H9 (cell line): ENCODE data around the gene TTC23. TPM values are rescaled to one million over a fixed set of nuclear protein-coding genes. Genes with fewer than 3 reads are reported as not detected.

Source experiments
- DNase-seq: peaks from one replicate; pipeline ENCODE4 v3.0.0-alpha.2; 2017
- H2AFZ ChIP-seq: one replicate; pipeline ENCODE4 v1.6.1; 2013; ENCODE audit warnings: mild to moderate bottlenecking, low read length, control low read depth, moderate library complexity
- H2AK5ac ChIP-seq: 2 replicates; pipeline ENCODE4 v1.6.1; 2013; ENCODE audit warnings: low read length, control low read depth, mixed read lengths; ENCODE audit not compliant: insufficient read length
- H2BK120ac ChIP-seq: one replicate; pipeline ENCODE4 v1.6.1; 2013; ENCODE audit warnings: low read depth, mild to moderate bottlenecking, low read length, control low read depth, inconsistent platforms; ENCODE audit not compliant: poor library complexity, severe bottlenecking
- H2BK12ac ChIP-seq: 2 replicates; pipeline ENCODE4 v1.6.1; 2013; ENCODE audit warnings: low read length, control low read depth, mixed read lengths, low read depth; ENCODE audit not compliant: insufficient read length
- H2BK15ac ChIP-seq: 2 replicates; pipeline ENCODE4 v1.6.1; 2013; ENCODE audit warnings: low read depth, low read length, control low read depth
- H2BK20ac ChIP-seq: one replicate; pipeline ENCODE4 v1.6.1; 2013; ENCODE audit warnings: low read depth, mild to moderate bottlenecking, low read length, control low read depth, inconsistent platforms; ENCODE audit not compliant: poor library complexity, severe bottlenecking
- H2BK5ac ChIP-seq: 2 replicates; pipeline ENCODE4 v1.6.1; 2013; ENCODE audit warnings: low read length, control low read depth, mixed read lengths; ENCODE audit not compliant: insufficient read length
- H3K14ac ChIP-seq: 2 replicates; pipeline ENCODE4 v1.6.1; 2013; ENCODE audit warnings: low read length, control low read depth; ENCODE audit not compliant: insufficient read depth
- H3K18ac ChIP-seq: 2 replicates; pipeline ENCODE4 v1.6.1; 2013; ENCODE audit warnings: low read depth, mild to moderate bottlenecking, mixed read lengths, low read length, control low read depth; ENCODE audit not compliant: insufficient read length
- H3K23ac ChIP-seq: 2 replicates; pipeline ENCODE4 v1.6.1; 2013; ENCODE audit warnings: low read length, control low read depth, mixed read lengths, low read depth; ENCODE audit not compliant: insufficient read length
- H3K23me2 ChIP-seq: 2 replicates; pipeline ENCODE4 v1.6.1; 2013; ENCODE audit warnings: low read depth, mild to moderate bottlenecking, mixed read lengths, low read length, control low read depth; ENCODE audit not compliant: insufficient read length, poor library complexity, severe bottlenecking
- H3K27ac ChIP-seq: 2 replicates; pipeline ENCODE4 v1.5.1; 2013; ENCODE audit warnings: low read length, control low read depth, mixed read lengths, low read depth; ENCODE audit not compliant: insufficient read length
- H3K27me3 ChIP-seq: 2 replicates; pipeline ENCODE4 v1.6.1; 2013; ENCODE audit warnings: low read length, control low read depth, inconsistent platforms; ENCODE audit not compliant: insufficient read depth
- H3K4ac ChIP-seq: 2 replicates; pipeline ENCODE4 v1.6.1; 2013; ENCODE audit warnings: low read depth, mild to moderate bottlenecking, control low read depth, inconsistent platforms, low read length, moderate library complexity
- H3K4me1 ChIP-seq: 2 replicates; pipeline ENCODE4 v1.6.1; 2013; ENCODE audit warnings: low read length, control low read depth, inconsistent platforms; ENCODE audit not compliant: insufficient read depth
- H3K4me2 ChIP-seq: 2 replicates; pipeline ENCODE4 v1.6.1; 2013; ENCODE audit warnings: low read length, control low read depth, mixed read lengths; ENCODE audit not compliant: insufficient read length, insufficient read depth
- H3K56ac ChIP-seq: 2 replicates; pipeline ENCODE4 v1.6.1; 2013; ENCODE audit warnings: low read depth, mild to moderate bottlenecking, mixed read lengths, low read length, control low read depth; ENCODE audit not compliant: insufficient read length
- H3K79me1 ChIP-seq: 2 replicates; pipeline ENCODE4 v1.6.1; 2013; ENCODE audit warnings: low read depth, mild to moderate bottlenecking, moderate library complexity, low read length, control low read depth, inconsistent platforms; ENCODE audit not compliant: insufficient read depth, poor library complexity, severe bottlenecking
- H3K79me2 ChIP-seq: 2 replicates; pipeline ENCODE4 v1.6.1; 2013; ENCODE audit warnings: low read length, control low read depth, inconsistent platforms; ENCODE audit not compliant: insufficient read depth
- H3K9ac ChIP-seq: 2 replicates; pipeline ENCODE4 v1.6.1; 2013; ENCODE audit warnings: low read length, control low read depth, mixed read lengths; ENCODE audit not compliant: insufficient read length; ENCODE audit errors: extremely low read depth
- H3K9me3 ChIP-seq: one replicate; pipeline ENCODE4 v1.6.1; 2013; ENCODE audit warnings: low read depth, low read length, inconsistent platforms; ENCODE audit not compliant: control insufficient read depth
- H3T11ph ChIP-seq: one replicate; pipeline ENCODE4 v1.6.1; 2013; ENCODE audit warnings: mild to moderate bottlenecking, low read length, control low read depth, inconsistent platforms
- H4K20me1 ChIP-seq: one replicate; pipeline ENCODE4 v1.6.1; 2013; ENCODE audit not compliant: control insufficient read depth, insufficient read length, insufficient read depth
- H4K5ac ChIP-seq: 2 replicates; pipeline ENCODE4 v1.6.1; 2013; ENCODE audit warnings: low read depth, mild to moderate bottlenecking, mixed read lengths, low read length, control low read depth; ENCODE audit not compliant: insufficient read length
- H4K8ac ChIP-seq: replicated peaks from 2 replicates; pipeline ENCODE4 v1.6.1; 2013; ENCODE audit warnings: low read length, control low read depth, mixed read lengths, low read depth; ENCODE audit not compliant: insufficient read length
- H4K91ac ChIP-seq: 2 replicates; pipeline ENCODE4 v1.6.1; 2013; ENCODE audit warnings: low read depth, mild to moderate bottlenecking, moderate library complexity, mixed read lengths, low read length, control low read depth; ENCODE audit not compliant: insufficient read length
- H3K27ac Mint-ChIP-seq, 3 experiments: 2 replicates in 2 of 3; 3 replicates in 1 of 3; pipeline ENCODE4 v1.8.0; 2020 to 2021; ENCODE audit warnings: mixed read lengths in 3 of 3, mild to moderate bottlenecking in 1 of 3, moderate library complexity in 1 of 3
- H3K27me3 Mint-ChIP-seq: 2 replicates; pipeline ENCODE4 v1.8.0; 2021; ENCODE audit warnings: low read depth, mild to moderate bottlenecking, moderate library complexity, mixed read lengths
- H3K36me3 Mint-ChIP-seq, 3 experiments: 2 replicates in 2 of 3; 3 replicates in 1 of 3; pipeline ENCODE4 v1.8.0; 2020 to 2021; ENCODE audit warnings: low read depth in 3 of 3, mixed read lengths in 3 of 3; ENCODE audit not compliant: insufficient read depth in 1 of 3
- H3K4me1 Mint-ChIP-seq, 2 experiments: 2 replicates each; pipeline ENCODE4 v1.8.0; 2020; ENCODE audit warnings: mixed read lengths in 2 of 2
- H3K4me3 Mint-ChIP-seq, 2 experiments: 2 replicates in 1 of 2; 3 replicates in 1 of 2; pipeline ENCODE4 v1.8.0; 2020 to 2021; ENCODE audit warnings: mild to moderate bottlenecking in 2 of 2, mixed read lengths in 2 of 2, moderate library complexity in 1 of 2
- H3K9me3 Mint-ChIP-seq, 2 experiments: 2 replicates in 1 of 2; 3 replicates in 1 of 2; pipeline ENCODE4 v1.8.0; 2020; ENCODE audit warnings: mild to moderate bottlenecking in 2 of 2, mixed read lengths in 2 of 2, moderate library complexity in 1 of 2
- CTCF ChIP-seq: fragments of 200-600 bp; sonication (generic); conservative IDR thresholded peaks from 3 replicates; pipeline ENCODE4 v1.8.0; 2021; ENCODE audit warnings: antibody characterized with exemption, mild to moderate bottlenecking
- WGBS: extraction: QIAGEN DNeasy Blood & Tissue Kit; methylation state at CpG from one replicate; pipeline ENCODE4 v1.1.7; 2013; ENCODE audit warnings: missing lambda C conversion rate, low lambda C conversion rate, mixed read lengths; ENCODE audit not compliant: insufficient read length; ENCODE audit errors: extremely low coverage; 5-methylcytosine and 5-hydroxymethylcytosine counted together
- total RNA-seq: library from RNA; stranded (reverse); gene quantifications from 2 replicates; pipeline ENCODE4 v1.2.1, GENCODE V29; 2021

Gene TTC23
- total RNA-seq, 1 experiment from 2014 or later: 14.3 TPM

GRCh38 chr15:99296386-99296785 is 47.0 kb upstream of the TTC23 start:
- H3K4ac ChIP-seq: no peak overlapping the region
- peaks cover 2% of the 10 kb centered on the region; the same call in 1 of the 2 replicates for H3K4me1 ChIP-seq
- no peak overlapping the region for H3T11ph ChIP-seq
- no peak overlapping the region for H3K9ac ChIP-seq
- Mint-ChIP-seq H3K27me3 (no peaks in the 10 kb centered on the region), H3K36me3 (peaks cover 22 to 28% (median 24%) of the 10 kb centered on the region in 3 experiments), H3K9me3 (peaks cover 12 to 14% of the 10 kb centered on the region in 2 experiments), H3K27ac (0 out of 7 replicates have a peak overlapping the region, but pooled peaks of 1 of the 3 experiments have one; percentile 40), H3K4me3 (no peak overlapping the region), H3K4me1 (peaks cover 19 to 20% of the 10 kb centered on the region in 2 experiments)
- H4K5ac ChIP-seq: no peak overlapping the region
- H3K18ac ChIP-seq: no peak overlapping the region
- H2BK15ac ChIP-seq: no peak overlapping the region
- H3K4me2 ChIP-seq: no peak overlapping the region
- H2AFZ ChIP-seq: no peak overlapping the region
- no peak overlapping the region for H3K56ac ChIP-seq
- H3K9me3 ChIP-seq: no peaks in the 10 kb centered on the region
- no peak overlapping the region for H4K91ac ChIP-seq
- no peaks in the 10 kb centered on the region for H3K23me2 ChIP-seq
- H2BK5ac ChIP-seq: no peak overlapping the region
- H3K23ac ChIP-seq: no peak overlapping the region
- H3K27ac ChIP-seq: no peak overlapping the region
- no peak for DNase-seq
- no peak overlapping the region for H2AK5ac ChIP-seq
- no peak overlapping the region for H3K14ac ChIP-seq
- H3K79me2 ChIP-seq: no peaks in the 10 kb centered on the region
- H3K27me3 ChIP-seq: no peaks in the 10 kb centered on the region
- no peak overlapping the region for H4K8ac ChIP-seq
- no peak overlapping the region for H2BK120ac ChIP-seq
- WGBS: no CpG with 5 or more reads among the region's 2 CpGs
- no peaks in the 10 kb centered on the region for H3K79me1 ChIP-seq
- no peak for TF ChIP-seq CTCF
- no peak overlapping the region for H2BK20ac ChIP-seq
- H2BK12ac ChIP-seq: no peak overlapping the region
- H4K20me1 ChIP-seq: no peaks in the 10 kb centered on the region
